ENCODE data around the gene ABCD1.

Gene ABCD1

GRCh38 chrX:153792368-153792767 lies 67.7 kb downstream of the ABCD1 start:
- Histone ChIP-seq H2AFZ (ENCODE audit: low read length) (no peak overlapping the region), H3K9me3 (ENCODE audit: insufficient read depth, low read depth, low read length) (no peaks in the 10 kb centered on the region), H4K20me1 (ENCODE audit: insufficient read depth, low read length, poor library complexity, severe bottlenecking) (peaks cover 18% of the 10 kb centered on the region)

GRCh38 chrX:153793291-153793690 lies 68.6 kb downstream of the ABCD1 start:
- Histone ChIP-seq H3K4me2 (ENCODE audit: low read depth, low read length, poor library complexity, severe bottlenecking) (peak overlapping the region; percentile 91), H3K9me2 (replicated peaks; ENCODE audit: low read depth, low read length) (no peaks in the 10 kb centered on the region), H3K36me3 (ENCODE audit: insufficient read depth, low read length) (no peaks in the 10 kb centered on the region), H3K4me3 (ENCODE audit: low read length, poor library complexity, severe bottlenecking) (peak overlapping the region; percentile 94), H3K79me2 (ENCODE audit: insufficient read depth, low read length) (peaks cover 71% of the 10 kb centered on the region), H3K9me3 (ENCODE audit: insufficient read depth, low read depth, low read length) (no peaks in the 10 kb centered on the region), H3K27me3 (ENCODE audit: insufficient read depth, low read length, poor library complexity, severe bottlenecking) (no peaks in the 10 kb centered on the region), H3F3A (ENCODE audit: low read depth) (no peaks in the 10 kb centered on the region), H4K20me1 (ENCODE audit: insufficient read depth, low read length, poor library complexity, severe bottlenecking) (peaks cover 18% of the 10 kb centered on the region), H2AFZ (ENCODE audit: low read length) (no peak overlapping the region), H3K4me1 (ENCODE audit: insufficient read depth, low read length, poor library complexity, severe bottlenecking) (peaks cover 26% of the 10 kb centered on the region), H3K9ac (ENCODE audit: low read depth, low read length, poor library complexity, severe bottlenecking) (peak overlapping the region; percentile 95)
- TF ChIP-seq EZH2phosphoT487 (IDR thresholded peaks at IDR 0.05; ENCODE audit: borderline replicate concordance) (no peak), CTCF (conservative IDR thresholded peaks at IDR 0.05; ENCODE audit: low read length) (no peak)

More at GRCh38 chrX:153792368-153792767, 67.7 kb downstream of the ABCD1 start:
- Histone ChIP-seq H3F3A (ENCODE audit: low read depth) (no peaks in the 10 kb centered on the region), H3K4me1 (ENCODE audit: insufficient read depth, low read length, poor library complexity, severe bottlenecking) (peaks cover 26% of the 10 kb centered on the region), H3K4me2 (ENCODE audit: low read depth, low read length, poor library complexity, severe bottlenecking) (peak overlapping the region; percentile 91), H3K27me3 (ENCODE audit: insufficient read depth, low read length, poor library complexity, severe bottlenecking) (no peaks in the 10 kb centered on the region), H3K79me2 (ENCODE audit: insufficient read depth, low read length) (peaks cover 67% of the 10 kb centered on the region), H3K9me2 (replicated peaks; ENCODE audit: low read depth, low read length) (no peaks in the 10 kb centered on the region), H3K4me3 (ENCODE audit: low read length, poor library complexity, severe bottlenecking) (peak overlapping the region; percentile 94), H3K36me3 (ENCODE audit: insufficient read depth, low read length) (peaks cover 3% of the 10 kb centered on the region; the same call in 1 of the 2 replicates), H3K9ac (ENCODE audit: low read depth, low read length, poor library complexity, severe bottlenecking) (peak overlapping the region; percentile 95)
- no peak for TF ChIP-seq EZH2phosphoT487 (IDR thresholded peaks at IDR 0.05; ENCODE audit: borderline replicate concordance)
- TF ChIP-seq CTCF (conservative IDR thresholded peaks at IDR 0.05; ENCODE audit: low read length): no peak
